ENCODE measurements around the gene PRDX2.

PRDX2 gene

GRCh38 chr19:12749938-12750521, 51.6 kb downstream of the PRDX2 start:
- TF ChIP-seq CTCF (IDR thresholded peaks at IDR 0.05; ENCODE audit: insufficient read depth, low read depth, low read length, missing control alignments) = no peak
- H3K4me3 ChIP-seq (ENCODE audit: low read length) = no peak overlapping the region
- peak; percentile 65 for DNase-seq (ENCODE audit: low read depth)

GRCh38 chr19:12748489-12748888, 53.1 kb downstream of the PRDX2 start:
- no peak overlapping the region for H3K4me3 ChIP-seq (ENCODE audit: low read length)
- no peak for TF ChIP-seq CTCF (IDR thresholded peaks at IDR 0.05; ENCODE audit: insufficient read depth, low read depth, low read length, missing control alignments)
- DNase-seq (ENCODE audit: low read depth) = no peak

Data from epithelial cell of esophagus (primary cell).